Muscle of leg (tissue), 11 donors: ENCODE data around the gene AGAP1. TPM values are rescaled to one million over a fixed set of nuclear protein-coding genes. Genes with fewer than 3 reads are reported as not detected.

Experiments used
- DNase-seq: peaks from one replicate; pipeline ENCODE4 v3.0.0; 2013
- H3K27ac ChIP-seq: one replicate; pipeline ENCODE4 v1.5.1; 2013; ENCODE audit warnings: mild to moderate bottlenecking, low read length, control low read depth
- H3K27me3 ChIP-seq: one replicate; pipeline ENCODE4 v1.6.1; 2013; ENCODE audit warnings: low read length; ENCODE audit not compliant: control insufficient read depth, insufficient read depth
- H3K36me3 ChIP-seq: one replicate; pipeline ENCODE4 v1.6.1; 2013; ENCODE audit warnings: low read length; ENCODE audit not compliant: control insufficient read depth, insufficient read depth
- H3K4me1 ChIP-seq: one replicate; pipeline ENCODE4 v1.6.1; 2013; ENCODE audit warnings: low read length; ENCODE audit not compliant: control insufficient read depth, insufficient read depth
- H3K4me3 ChIP-seq: one replicate; pipeline ENCODE4 v1.5.1; 2013; ENCODE audit warnings: low read length, control low read depth
- H3K9me3 ChIP-seq: replicated peaks from 2 replicates; pipeline ENCODE4 v1.6.1; 2013; ENCODE audit warnings: low read depth, low read length; ENCODE audit not compliant: control insufficient read depth
- WGBS: methylation state at CpG from one replicate; pipeline ENCODE4 v1.1.5; 2013; ENCODE audit warnings: missing lambda C conversion rate; ENCODE audit not compliant: insufficient coverage; 5-methylcytosine and 5-hydroxymethylcytosine counted together
- polyA plus RNA-seq, 8 donors: library from polyadenylated mRNA; unstranded; fragments of 120-200 nt; gene quantifications; one replicate each; pipeline versions ENCODE4 v1.2.1 to v1.2.3, GENCODE V29; 2013; ENCODE audit warnings: inconsistent platforms in 1 of 8, low replicate concordance in 1 of 8; ENCODE audit not compliant: insufficient read length in 8 of 8, insufficient read depth in 1 of 8
- total RNA-seq: library from RNA; stranded (reverse); fragments of 120-200 nt; gene quantifications from one replicate; pipeline ENCODE4 v1.2.4, GENCODE V29; 2013

The AGAP1 gene
- total and polyA plus RNA-seq, 9 donors: 19.1 to 32.0 (median 26.8) TPM

GRCh38 chr2:235651643-235652042 is 157.8 kb downstream of the AGAP1 start:
- no peaks in the 10 kb centered on the region for H3K27me3 ChIP-seq
- 29% methylated on average over 2 of the region's 7 CpGs for WGBS
- no peak for DNase-seq
- H3K36me3 ChIP-seq: no peaks in the 10 kb centered on the region
- no peak overlapping the region for H3K27ac ChIP-seq
- no peaks in the 10 kb centered on the region for H3K9me3 ChIP-seq
- peaks cover 16% of the 10 kb centered on the region for H3K4me1 ChIP-seq
- no peak overlapping the region for H3K4me3 ChIP-seq

- no peaks in the 10 kb centered on the region for H3K36me3 ChIP-seq
- no peak overlapping the region for H3K27ac ChIP-seq
- DNase-seq: peak; percentile 50
- 55% methylated on average over 2 of the region's 9 CpGs for WGBS
- H3K4me1 ChIP-seq: peaks cover 16% of the 10 kb centered on the region
- H3K27me3 ChIP-seq: no peaks in the 10 kb centered on the region
- H3K4me3 ChIP-seq: no peak overlapping the region
- H3K9me3 ChIP-seq: no peaks in the 10 kb centered on the region
These were observed 160.4 kb downstream of the AGAP1 start for GRCh38 chr2:235654103-235654813.

DNA sequence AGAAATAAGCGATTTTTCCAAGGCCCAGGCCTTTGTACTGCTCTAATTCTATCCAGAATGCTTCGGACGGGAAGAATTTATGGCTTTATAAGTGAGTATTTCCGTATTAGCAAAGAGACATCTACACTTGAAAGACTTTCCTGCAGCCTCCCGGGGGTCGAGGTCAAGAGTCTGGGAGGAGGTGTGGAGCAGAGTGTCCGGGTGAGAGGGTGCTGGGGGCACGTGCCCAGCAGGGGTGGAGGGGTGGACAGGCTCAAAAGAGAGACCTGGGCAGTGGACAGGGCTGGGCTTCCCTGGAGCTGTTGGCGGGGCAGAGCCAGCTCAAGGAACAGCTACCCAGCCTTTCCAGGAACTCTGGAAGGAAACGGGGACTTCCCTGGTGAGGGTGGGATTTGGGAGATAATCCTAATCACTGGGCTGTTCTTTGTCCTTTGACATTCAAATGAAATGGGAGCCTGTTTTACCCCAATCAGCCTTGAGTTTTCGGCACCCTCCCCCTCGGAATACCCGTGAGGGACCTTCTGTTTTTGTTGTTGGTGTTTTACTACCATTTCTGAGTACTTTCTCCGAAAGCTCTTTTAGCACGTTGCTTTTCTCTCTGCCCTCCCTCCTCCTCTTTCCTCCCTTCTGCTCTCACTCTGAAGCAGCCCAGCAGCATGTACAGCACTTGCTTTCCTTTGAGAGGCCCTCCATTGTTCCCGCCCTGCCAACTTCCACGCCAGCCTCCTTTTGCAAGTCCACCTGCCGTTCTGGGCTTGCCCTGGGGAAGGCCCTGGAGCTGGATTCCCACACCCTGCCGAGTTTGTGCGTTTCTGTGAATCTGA is 164.7 kb downstream of the AGAP1 start:
- H3K4me3 ChIP-seq: no peak overlapping the region
- H3K36me3 ChIP-seq: no peaks in the 10 kb centered on the region
- H3K27ac ChIP-seq: peak overlapping the region; percentile 0
- WGBS: 20% methylated on average over 10 of the region's 20 CpGs
- peaks cover 39% of the 10 kb centered on the region for H3K4me1 ChIP-seq
- no peaks in the 10 kb centered on the region for H3K27me3 ChIP-seq
- no peaks in the 10 kb centered on the region for H3K9me3 ChIP-seq
- peak; percentile 71 for DNase-seq

GRCh38 chr2:235659767-235660322 is 166.0 kb downstream of the AGAP1 start:
- Histone ChIP-seq H3K36me3 (no peaks in the 10 kb centered on the region), H3K9me3 (no peaks in the 10 kb centered on the region), H3K4me3 (no peak overlapping the region), H3K4me1 (peaks cover 40% of the 10 kb centered on the region), H3K27ac (no peak overlapping the region), H3K27me3 (no peaks in the 10 kb centered on the region)
- DNase-seq: peak; percentile 52
- no CpG with 5 or more reads among the region's 7 CpGs for WGBS

- 52% methylated on average over 8 of the region's 9 CpGs for WGBS
These were observed 166.7 kb downstream of the AGAP1 start for GRCh38 chr2:235660484-235661082.

DNA sequence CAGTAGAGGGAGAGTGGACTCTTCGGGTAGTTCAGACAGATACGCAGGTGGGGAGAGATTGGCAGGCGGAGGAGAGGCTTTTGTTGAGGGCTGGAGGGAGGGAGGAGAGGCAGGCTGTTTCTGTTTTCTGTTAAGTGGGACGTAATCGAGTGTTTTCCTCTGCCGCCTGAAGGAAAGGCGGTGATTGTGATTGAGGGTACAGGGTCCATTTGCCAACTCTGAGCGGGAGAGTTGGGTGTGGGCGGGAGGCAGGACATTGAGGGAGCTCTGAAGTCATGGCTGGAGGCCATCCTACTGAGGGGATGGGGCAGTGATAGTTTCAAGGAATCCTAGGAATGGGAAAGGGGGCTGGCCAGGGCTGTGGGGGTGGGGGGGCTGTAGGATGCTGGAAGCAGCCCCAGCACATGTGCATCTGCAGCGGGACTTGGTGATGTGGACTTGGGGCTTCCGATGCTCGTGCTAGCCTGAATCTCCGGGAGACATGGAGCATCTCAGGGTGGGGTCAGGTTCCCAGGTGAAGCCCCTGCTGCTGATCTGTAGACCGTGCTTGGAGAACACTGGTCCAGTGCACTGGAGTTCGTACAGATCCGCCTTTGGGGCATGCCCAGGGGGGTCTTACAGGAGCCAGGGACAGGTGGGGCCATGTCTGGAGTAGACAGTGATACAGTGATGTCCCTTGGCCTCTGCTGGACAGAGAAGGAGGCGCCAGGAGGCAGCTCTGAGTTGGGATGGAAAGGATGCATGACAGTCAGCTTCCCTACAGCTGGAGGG is 167.5 kb downstream of the AGAP1 start:
- Histone ChIP-seq H3K36me3 (no peaks in the 10 kb centered on the region), H3K27me3 (no peaks in the 10 kb centered on the region), H3K27ac (peak overlapping the region; percentile 33), H3K9me3 (no peaks in the 10 kb centered on the region), H3K4me1 (peaks cover 55% of the 10 kb centered on the region), H3K4me3 (no peak overlapping the region)
- DNase-seq: peak; percentile 59
- 38% methylated on average over 16 of the region's 17 CpGs for WGBS

More at GRCh38 chr2:235660484-235661082, 166.7 kb downstream of the AGAP1 start:
- Histone ChIP-seq H3K4me1 (peaks cover 48% of the 10 kb centered on the region), H3K4me3 (no peak overlapping the region), H3K27ac (peak overlapping the region; percentile 33), H3K27me3 (no peaks in the 10 kb centered on the region), H3K36me3 (no peaks in the 10 kb centered on the region), H3K9me3 (no peaks in the 10 kb centered on the region)
- DNase-seq: peak; percentile 37

GRCh38 chr2:235661952-235662351 is 168.1 kb downstream of the AGAP1 start:
- H3K9me3 ChIP-seq: no peaks in the 10 kb centered on the region
- no peak overlapping the region for H3K4me3 ChIP-seq
- WGBS: 92% methylated on average over 2 of the region's 6 CpGs
- H3K27me3 ChIP-seq: no peaks in the 10 kb centered on the region
- no peak overlapping the region for H3K27ac ChIP-seq
- H3K4me1 ChIP-seq: peaks cover 58% of the 10 kb centered on the region
- H3K36me3 ChIP-seq: no peaks in the 10 kb centered on the region
- DNase-seq: no peak

DNA sequence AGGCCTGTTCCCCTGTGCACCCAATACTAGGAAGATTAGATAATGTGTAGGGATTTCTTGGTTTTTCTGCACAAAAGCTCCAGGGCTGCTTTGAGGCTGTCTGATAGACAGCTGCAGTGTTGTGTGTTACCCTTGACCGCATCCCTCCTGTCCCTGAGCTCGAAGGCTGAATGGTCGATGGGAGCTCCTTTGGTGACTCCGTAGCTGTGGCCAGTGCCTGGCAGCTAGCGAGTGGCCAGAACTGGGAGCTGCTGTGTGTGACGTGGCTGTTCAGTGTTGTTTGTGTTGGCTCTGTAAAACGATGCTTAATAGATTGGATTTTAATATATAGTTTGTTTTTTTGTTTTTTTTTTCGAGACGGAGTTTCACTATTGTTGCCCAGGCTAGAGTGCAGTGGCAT is 170.0 kb downstream of the AGAP1 start:
- no peak for DNase-seq
- WGBS: 80% methylated on average over 7 of the region's 9 CpGs
- H3K9me3 ChIP-seq: no peaks in the 10 kb centered on the region

DNA sequence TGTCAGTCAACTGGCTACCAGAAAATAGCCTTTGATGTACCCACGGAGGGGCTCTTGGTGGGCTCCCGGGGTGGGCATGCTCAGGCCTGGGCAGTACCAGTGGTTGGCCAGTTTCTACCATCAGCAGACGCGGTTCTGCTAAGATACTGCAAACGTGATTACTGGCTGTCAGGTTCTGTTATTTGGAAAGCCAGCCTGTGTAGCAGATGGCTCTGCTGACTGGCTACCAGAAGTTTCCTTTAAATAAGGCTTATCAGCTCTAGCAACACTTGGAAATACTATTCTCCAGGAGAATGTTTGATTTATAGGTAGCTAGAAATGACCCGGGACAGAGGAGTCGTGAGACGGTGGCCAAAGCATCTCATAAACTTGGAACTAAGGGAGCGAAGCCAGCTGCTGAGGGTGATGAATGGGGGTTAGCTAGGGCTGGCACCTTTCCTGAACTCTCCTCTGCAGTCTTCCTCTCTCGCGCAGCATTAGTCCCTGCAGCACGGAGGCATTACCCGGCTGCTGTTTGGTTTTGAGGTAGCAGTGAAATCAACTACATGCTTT is 171.9 kb downstream of the AGAP1 start:
- H3K36me3 ChIP-seq: no peaks in the 10 kb centered on the region
- 12% methylated on average over 5 of the region's 13 CpGs for WGBS
- peak overlapping the region; percentile 29 for H3K4me3 ChIP-seq
- H3K27me3 ChIP-seq: no peaks in the 10 kb centered on the region
- peak overlapping the region; percentile 33 for H3K27ac ChIP-seq
- H3K4me1 ChIP-seq: peaks cover 37% of the 10 kb centered on the region
- no peaks in the 10 kb centered on the region for H3K9me3 ChIP-seq
- peak; percentile 61 for DNase-seq

More for the DNA sequence above, 170.0 kb downstream of the AGAP1 start:
- H3K4me3 ChIP-seq: no peak overlapping the region
- no peak overlapping the region for H3K27ac ChIP-seq
- no peaks in the 10 kb centered on the region for H3K36me3 ChIP-seq
- H3K27me3 ChIP-seq: no peaks in the 10 kb centered on the region
- H3K4me1 ChIP-seq: peaks cover 52% of the 10 kb centered on the region
